NCI-H82 treated with DMSO at 0.1 percent for 48 hours (cell line): Measurements from ENCODE around the gene ZNF550.
A peak's percentile ranks its signal among the peaks of the same experiment; 100 is the strongest.
"Not testable (repeated sequence)": the region's sequence is repeated elsewhere in the genome, so short reads cannot be mapped to it uniquely, and the experiment has no call there.

Experiments used
- DNase-seq: peaks from one replicate; lab custom pipeline; 2025; ENCODE audit not compliant: unreplicated experiment; lab: John Stamatoyannopoulos, UW

The ZNF550 gene

DNA sequence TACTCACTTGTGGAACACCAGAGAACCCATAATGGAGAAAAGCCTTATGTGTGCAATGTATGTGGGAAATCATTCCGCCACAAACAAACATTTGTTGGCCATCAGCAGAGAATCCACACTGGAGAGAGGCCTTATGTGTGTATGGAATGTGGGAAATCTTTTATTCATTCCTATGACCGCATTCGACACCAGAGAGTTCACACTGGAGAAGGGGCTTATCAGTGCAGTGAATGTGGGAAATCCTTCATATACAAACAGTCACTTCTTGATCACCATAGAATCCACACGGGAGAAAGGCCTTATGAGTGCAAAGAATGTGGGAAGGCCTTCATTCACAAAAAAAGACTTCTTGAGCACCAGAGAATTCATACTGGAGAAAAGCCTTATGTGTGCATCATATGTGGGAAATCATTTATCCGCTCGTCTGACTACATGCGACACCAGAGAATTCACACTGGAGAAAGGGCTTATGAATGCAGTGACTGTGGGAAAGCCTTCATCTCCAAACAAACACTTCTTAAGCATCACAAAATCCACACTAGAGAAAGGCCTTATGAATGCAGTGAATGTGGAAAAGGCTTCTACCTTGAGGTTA lies 21.6 kb downstream of the ZNF550 start:
- DNase-seq = no peak

DNA sequence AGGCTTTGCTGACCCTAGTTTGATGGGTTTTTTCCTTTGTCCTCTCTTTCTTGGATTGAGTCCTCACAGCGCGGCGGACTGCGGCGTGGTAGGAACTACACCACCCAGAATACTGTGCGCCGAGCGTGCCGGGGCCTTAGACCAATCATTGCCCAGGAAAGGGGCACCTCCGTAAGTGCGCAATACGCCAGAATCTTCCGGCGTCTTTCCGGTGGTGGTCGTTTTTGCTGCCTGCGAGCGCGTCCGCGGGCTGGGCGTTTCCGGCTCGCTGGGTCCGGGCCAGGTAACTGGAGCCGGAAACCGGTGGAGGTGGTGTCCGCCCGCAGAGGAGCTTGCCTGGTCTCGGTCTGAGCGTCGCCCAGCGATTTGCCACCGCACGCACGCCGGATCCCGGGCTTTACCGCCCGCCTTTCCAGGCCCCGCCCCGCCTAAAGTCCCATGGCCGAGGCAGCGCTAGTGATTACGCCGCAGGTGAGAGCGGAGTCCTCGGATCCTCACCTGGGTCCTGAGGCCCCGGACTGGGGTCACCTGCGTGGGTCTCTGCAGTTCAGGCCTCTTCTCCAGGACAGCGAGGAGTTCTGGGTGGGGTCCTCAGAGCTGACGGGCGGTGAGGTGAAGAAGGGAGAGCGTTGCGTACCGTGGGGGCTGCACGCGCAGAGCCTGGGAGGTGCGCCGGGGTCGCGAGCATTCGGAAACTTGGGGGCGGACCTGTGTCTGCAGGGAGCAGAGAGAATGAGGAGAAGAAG lies 32.4 kb downstream of the ZNF550 start, which contains the start of gene ZNF549:
Gene ZNF549 (plus strand): TSS at position 221 of the 746 bp plus-strand sequence. CDS start 218 bp downstream, at position 439.
- peak; percentile 79 for DNase-seq

DNA sequence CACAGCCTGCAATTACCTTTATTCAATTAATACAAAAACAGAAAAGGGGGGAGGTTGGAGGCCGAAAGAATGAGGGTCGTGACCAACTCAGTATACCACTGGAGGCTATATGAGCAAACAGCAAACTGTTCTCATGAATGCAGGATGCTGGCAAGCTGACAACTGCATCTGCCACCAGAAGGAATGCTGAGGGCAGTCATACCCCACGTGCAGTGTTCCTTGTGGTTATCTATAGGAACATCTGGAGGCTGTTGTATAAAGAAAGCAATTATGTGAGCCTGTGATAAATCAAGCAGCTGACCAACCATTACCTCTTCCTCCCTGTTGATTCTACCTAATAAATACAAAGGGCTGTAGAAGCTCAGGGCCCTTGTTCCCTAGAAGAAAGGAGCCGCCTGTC lies 41.6 kb downstream of the ZNF550 start:
- not testable (repeated sequence) for DNase-seq

DNA sequence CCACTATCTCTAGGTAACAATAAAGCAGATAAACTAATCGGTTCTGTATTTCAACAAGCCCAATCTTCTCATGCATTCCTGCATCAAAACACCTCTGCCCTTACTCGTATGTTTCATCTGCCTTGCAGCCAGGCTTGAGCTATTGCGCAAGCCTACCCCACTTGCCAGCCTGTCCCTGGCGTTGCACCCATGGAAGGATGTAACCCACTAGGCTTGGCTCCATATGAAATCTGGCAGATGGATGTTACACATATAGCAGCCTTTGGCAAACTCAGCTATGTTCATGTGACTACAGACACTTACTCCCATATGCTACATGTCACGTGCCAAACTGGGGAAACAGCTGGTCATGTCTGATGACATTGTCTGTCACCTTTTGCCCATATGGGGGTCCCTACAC lies 44.4 kb downstream of the ZNF550 start:
- DNase-seq = no peak

DNA sequence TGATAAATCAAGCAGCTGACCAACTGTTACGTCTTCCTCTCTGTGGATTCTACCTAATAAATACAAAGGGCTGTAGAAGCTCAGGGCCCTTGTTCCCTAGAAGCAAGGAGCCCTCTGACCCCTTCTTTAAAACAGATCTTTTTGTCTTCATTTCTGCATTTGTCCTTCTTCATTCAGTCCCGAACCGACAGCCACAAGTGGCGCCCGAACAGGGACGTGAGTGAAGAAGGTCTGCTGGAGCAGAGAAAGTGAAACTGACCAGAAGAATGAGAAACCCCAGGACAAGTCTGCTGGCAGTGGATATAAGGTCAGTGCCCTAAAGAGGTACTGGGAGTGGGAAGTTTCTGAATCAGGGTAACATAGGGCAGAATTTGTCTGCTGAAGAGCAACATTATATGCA lies 46.8 kb downstream of the ZNF550 start:
- DNase-seq = no peak

DNA sequence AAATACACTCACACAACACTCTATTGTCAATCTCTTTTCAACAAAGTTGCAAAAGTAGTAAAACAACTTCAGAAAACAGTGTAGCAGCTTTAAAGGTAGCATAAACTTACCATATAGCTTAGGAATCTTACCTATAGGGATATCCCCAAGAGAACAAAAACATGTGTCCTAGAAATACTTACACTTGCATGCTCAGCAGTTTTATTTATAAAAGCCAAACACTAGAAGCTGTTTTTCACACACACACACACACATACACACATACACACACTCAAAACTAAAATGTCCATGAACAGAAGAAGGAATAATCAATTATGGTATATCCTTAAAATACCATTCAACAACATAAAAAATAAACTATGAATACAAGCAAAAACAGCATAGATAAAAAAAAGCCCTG lies 48.2 kb downstream of the ZNF550 start:
- no peak for DNase-seq

DNA sequence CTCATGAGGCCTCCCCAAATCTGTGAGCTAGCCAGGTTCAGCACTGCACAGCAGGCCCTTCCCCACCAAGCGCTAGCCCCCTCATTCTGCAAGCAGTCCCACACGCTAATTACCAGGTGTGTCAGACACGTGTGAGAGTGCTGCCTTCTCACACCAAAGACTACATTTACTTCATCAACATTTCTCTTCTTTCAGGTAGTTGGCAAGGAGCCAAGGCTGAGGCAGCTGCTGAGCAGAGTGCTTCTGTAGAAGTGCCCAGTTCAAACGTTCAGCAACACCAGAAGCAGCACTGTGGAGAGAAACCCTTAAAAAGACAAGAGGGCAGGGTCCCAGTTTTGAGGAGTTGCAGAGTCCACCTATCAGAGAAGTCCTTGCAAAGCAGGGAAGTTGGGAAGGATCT lies 53.5 kb downstream of the ZNF550 start:
- DNase-seq = no peak

DNA sequence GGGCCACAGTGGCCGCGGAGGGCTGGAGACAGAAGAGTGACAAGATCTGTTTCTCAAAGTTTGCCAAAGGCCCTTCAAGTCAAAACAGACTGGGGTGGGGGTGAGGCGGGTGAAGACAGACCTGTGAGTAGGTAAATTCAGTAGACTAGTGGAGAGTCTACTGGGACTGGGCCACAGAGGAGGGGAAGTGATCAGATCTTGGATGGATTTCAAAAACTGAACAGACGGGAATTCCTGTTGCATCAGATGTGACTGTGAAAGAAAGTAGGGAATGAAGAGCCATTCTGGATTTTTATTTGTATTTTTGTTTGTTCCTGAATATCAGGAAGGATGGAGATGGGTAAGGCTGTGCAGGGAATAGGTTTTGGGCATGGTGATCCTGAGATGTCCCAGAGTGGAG lies 59.3 kb downstream of the ZNF550 start:
- not testable (repeated sequence) for DNase-seq

DNA sequence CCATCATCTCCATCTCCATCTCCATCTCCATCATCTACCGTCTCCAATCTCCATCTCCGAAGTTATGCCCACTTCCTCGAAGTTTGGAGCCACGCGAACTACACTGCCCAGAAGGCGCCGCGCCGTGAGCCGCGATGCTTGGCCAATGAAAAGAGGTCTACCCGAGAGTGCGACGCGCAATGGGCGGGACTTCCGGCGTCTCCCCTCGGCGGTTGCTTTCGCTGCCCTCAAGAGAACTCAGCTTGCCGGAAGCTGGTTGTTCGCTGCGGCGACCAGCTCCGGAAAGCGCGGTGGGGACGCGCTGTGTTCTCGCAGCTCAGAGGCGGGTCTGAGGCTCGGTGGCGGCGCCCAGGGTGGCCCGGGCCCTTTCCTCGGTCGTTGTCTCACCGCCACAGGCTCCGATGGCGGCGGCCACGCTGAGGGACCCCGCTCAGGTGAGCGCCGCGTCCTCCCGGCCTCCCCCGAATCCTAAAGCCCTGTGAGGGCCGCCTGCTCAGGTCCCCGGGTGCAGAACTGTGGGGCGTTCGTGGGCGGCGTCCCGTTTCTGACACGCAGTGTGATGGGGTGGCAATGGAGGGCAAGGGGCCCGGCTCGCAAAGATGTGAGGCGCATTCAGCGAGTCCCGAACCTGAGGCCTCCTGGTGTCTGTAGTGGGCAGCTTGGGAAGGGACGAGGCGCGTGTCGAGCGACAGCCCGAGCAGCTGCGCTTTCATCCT lies 59.8 kb downstream of the ZNF550 start, which contains the start of gene ZNF773:
Gene ZNF773 (plus strand): TSS at position 259 of the 716 bp plus-strand sequence. CDS start 143 bp downstream, at position 402.
- peak; percentile 66 for DNase-seq

DNA sequence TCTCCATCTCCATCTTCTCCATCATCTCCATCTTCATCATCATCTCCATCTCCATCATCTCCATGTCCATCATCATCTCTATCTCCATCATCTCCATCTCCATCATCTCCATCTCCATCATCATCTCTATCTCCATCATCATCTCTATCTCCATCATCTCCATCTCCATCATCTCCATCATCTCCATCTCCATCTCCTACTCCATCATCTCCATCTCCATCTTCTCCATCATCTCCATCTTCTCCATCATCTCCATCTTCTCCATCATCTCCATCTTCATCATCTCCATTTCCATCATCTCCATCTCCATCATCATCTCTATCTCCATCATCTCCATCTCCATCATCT lies 60.4 kb downstream of the ZNF550 start:
- not testable (repeated sequence) for DNase-seq

DNA sequence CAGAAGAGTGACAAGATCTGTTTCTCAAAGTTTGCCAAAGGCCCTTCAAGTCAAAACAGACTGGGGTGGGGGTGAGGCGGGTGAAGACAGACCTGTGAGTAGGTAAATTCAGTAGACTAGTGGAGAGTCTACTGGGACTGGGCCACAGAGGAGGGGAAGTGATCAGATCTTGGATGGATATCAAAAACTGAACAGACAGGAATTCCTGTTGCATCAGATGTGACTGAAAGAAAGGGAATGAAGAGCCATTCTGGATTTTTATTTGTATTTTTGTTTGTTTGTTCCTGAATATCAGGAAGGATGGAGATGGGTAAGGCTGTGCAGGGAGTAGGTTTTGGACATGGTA lies 71.4 kb downstream of the ZNF550 start:
- not testable (repeated sequence) for DNase-seq

DNA sequence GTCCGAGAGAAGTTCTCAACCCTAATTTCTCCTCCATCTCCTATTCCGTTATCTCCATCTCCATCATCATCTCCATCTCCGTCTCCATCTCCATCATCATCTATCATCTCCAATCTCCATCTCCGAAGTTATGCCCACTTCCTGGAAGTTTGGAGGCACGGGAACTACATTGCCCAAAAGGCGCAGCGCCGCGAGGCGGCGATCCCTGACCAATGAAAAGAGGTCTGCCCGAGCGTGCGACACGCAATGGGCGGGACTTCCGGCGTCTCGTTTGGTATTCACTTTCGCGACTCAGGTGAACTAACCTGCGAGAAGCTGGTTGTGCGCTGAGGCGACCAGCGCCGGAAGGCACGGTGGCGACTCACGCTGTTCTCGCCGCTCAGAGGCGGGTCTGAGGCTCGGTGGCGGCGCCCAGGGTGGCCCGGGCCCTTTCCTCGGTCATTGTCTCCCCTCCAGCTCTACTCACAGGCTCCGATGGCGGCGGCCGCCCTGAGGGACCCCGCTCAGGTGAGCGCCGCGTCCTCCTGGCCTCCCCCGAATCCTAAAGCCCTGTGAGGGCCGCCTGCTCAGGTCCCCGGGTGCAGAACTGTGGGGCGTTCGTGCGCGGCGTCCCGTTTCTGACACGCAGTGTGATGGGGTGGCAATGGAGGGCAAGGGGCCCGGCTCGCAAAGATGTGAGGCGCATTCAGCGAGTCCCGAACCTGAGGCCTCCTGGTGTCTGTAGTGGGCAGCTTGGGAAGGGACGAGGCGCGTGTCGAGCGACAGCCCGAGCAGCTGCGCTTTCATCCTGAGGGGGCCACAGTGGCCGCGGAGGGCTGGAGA lies 72.0 kb downstream of the ZNF550 start, which contains the start of gene ZNF419:
Gene ZNF419 (plus strand): TSS at position 274 of the 822 bp plus-strand sequence. CDS start 201 bp downstream, at position 475.
- peak; percentile 38 for DNase-seq
